ENCODE results near the gene TRMT1.
"Not testable (repeated sequence)": the region's sequence is repeated elsewhere in the genome, so short reads cannot be mapped to it uniquely, and the experiment has no call there.

Gene TRMT1
- total RNA-seq = 39.7 to 263 (median 104) reads per million in 9 experiments

DNA sequence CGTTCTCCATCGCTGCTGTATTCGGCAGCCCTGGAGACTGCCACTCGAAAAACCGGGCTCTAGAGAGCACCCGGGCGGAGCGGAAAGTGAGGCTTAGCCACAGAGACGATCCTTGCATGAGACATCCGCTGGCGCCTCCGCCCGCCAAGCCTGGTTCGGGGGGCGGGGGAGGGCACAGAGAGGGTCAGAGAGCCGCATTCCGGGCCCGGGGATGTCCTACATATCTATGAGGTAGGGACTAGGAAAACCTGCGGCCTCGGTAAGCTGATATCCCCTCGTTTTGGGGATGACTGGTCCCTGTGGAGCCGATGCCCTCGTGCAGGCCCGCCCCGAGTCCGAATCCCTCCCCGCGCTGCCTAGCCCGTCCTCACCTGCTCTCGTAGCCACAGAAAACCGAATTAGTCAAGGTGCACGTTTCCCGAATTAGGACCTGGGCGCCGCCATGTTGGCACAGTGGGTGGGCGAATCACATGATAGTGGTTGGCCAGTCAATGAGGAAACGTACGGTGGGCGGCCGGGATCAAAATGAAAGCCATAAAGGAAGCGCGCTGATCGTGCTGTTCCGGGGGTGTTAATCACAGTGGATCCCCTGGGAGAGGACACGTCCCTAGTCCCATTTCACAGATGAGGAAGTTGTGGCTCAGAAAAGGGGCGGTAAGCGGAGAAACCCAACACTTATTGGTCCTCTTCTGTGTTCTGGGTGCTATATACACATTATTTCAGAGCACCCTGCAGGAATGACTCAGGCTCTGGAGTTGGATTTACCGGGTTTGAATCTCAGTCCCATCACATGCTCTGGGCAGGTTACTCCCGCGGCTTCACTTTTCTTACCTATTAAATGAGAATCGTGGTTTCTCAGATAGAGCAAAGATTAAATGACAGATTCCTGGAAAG lies at the start of gene TRMT1:
Gene TRMT1 (minus strand): TSS at position 459 of the 894 bp plus-strand sequence. CDS start 341 bp downstream, at position 118.
- H3K9me3 Mint-ChIP-seq = no peaks in the 10 kb centered on the region
- peak; percentile 59 for ATAC-seq (replicated peaks)
- no peaks in the 10 kb centered on the region for H3K27me3 Mint-ChIP-seq
- peaks cover 43% of the 10 kb centered on the region for H3K36me3 Mint-ChIP-seq (ENCODE audit: insufficient read depth)
- H3K4me3 Mint-ChIP-seq = peak within 1 kb of the TSS; percentile 89 to 93
- peaks cover 37 to 47% of the 10 kb centered on the region in 2 donors for H3K4me1 Mint-ChIP-seq (ENCODE audit: low read depth in 2 of 2)
- DNase-seq = peak; percentile 78 to 85 (median 83)
- H3K27ac Mint-ChIP-seq = peak within 1 kb of the TSS; percentile 86 to 91

DNA sequence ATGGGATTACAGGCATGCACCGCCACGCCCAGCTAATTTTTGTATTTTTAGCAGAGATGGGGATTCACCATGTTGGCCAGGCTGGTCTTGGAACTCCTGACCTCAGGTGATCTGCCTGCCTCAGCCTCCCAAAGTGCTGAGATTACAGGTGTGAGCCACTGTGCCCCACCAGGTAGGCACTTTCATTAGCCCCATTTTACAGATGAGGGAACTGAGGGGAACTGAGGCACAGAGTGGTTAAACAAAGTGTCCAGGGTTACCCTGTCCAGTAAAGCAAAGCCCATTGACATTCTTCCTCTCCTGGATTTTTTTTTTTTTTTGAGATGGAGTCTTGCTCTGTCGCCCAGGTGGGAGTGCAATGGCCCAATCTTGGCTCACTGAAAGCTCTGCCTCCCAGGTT lies 49.6 kb upstream of the TRMT1 start:
- H3K27ac Mint-ChIP-seq = peak overlapping the region; percentile 95 to 98

DNA sequence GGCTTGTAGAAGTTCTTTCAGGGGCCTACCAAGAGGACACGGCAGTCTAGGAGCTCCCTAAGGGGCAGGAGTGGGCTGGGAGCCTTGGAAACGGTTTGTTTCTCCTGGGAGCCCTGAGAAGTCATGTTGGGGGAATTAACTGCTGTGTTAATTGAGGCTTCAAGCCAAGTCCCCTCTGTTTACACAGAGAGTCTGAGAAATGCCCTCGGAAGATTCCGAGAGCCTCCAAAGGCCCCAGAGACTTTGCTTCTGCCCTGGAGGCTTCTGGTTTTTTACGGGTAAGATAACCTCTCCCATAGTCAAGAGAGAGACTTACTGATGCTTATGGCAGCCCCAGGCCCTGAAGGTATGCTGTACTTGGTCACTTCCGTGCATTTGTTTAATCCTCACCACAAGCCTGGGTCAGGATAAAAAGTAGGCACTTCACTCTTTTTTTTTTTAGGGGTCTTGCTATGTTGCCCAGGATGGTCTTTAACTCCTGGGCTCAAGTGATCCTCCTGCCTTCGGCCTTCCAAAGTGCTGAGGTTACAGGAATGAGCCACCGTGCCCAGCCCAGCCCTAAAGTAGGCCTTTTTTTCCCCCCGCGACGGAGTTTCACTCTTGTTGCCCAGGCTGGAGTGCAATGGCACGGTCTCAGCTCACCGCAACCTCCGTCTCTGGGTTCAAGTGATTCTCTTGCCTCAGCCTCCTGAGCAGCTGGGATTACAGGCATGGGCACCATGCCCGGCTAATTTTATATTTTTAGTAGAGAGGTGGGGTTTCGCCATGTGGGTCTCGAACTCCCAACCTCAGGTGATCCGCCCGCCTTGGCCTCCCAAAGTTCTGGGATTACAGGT lies 48.8 kb upstream of the TRMT1 start:
- H3K4me3 Mint-ChIP-seq = peak overlapping the region; percentile 82 to 84

More for the DNA sequence above, 49.6 kb upstream of the TRMT1 start:
- H3K4me3 Mint-ChIP-seq = peak overlapping the region; percentile 45 to 82
- ATAC-seq (replicated peaks); H3K9me3 Mint-ChIP-seq; H3K27me3 Mint-ChIP-seq; DNase-seq: not testable (repeated sequence)
- peaks cover 57 to 68% of the 10 kb centered on the region in 2 donors for H3K4me1 Mint-ChIP-seq (ENCODE audit: low read depth in 2 of 2)
- peaks cover 19% of the 10 kb centered on the region for H3K36me3 Mint-ChIP-seq (ENCODE audit: insufficient read depth)

DNA sequence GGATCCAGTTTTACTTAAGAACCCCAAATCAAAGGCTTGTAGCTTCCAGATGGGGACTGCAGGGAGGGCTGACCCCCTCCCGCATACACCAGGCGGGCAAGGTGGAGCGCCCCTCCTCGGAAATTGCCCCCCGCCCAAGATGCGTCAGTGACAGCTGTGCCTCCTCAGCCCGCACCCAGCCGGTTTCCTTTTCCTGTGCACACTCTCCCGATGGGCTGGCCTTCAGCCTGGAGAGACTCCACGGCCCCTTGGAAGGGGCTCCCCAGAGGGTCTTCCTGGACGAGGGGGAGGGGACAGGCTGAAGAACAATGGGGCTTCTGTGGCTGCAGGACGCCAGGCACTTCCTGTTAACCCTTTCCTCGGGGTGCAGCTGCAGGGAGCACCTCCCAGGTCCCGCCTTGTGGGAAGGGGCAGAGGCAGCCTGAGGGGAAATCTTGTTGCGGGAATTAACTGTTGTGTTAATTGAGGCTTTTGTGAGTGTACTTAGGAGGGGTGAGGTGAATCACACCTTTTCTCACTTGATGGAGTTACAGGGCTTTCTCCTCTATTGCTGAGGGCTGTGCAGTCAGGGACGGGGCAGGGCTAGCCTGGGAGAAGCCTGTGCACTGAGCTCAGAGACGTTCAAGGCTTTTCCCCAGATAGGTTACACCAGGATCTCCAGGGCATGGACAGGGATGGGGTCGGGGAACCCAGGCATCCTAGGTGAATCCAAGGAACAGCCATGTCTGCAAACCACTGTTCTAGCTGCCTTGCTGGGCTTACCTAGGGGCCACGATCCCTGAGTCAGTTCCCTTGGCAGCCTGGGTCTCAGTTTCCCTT lies 48.0 kb upstream of the TRMT1 start:
- Mint-ChIP-seq H3K9me3 (no peaks in the 10 kb centered on the region), H3K4me1 (ENCODE audit: low read depth in 2 of 2) (peaks cover 45 to 61% of the 10 kb centered on the region in 2 donors), H3K27me3 (no peaks in the 10 kb centered on the region), H3K27ac (peak overlapping the region; percentile 92 to 94), H3K36me3 (ENCODE audit: insufficient read depth) (peaks cover 19% of the 10 kb centered on the region), H3K4me3 (peak overlapping the region; percentile 83 to 84)
- no peak for ATAC-seq (replicated peaks)
- DNase-seq = no peak

More for the DNA sequence above, 48.8 kb upstream of the TRMT1 start:
- H3K4me1 Mint-ChIP-seq (ENCODE audit: low read depth in 2 of 2) = peaks cover 53 to 65% of the 10 kb centered on the region in 2 donors
- no peaks in the 10 kb centered on the region for H3K9me3 Mint-ChIP-seq
- DNase-seq (no peak), ATAC-seq (replicated peaks) (no peak)
- H3K36me3 Mint-ChIP-seq (ENCODE audit: insufficient read depth) = peaks cover 19% of the 10 kb centered on the region
- H3K27ac Mint-ChIP-seq = peak overlapping the region; percentile 94 to 98
- no peaks in the 10 kb centered on the region for H3K27me3 Mint-ChIP-seq

DNA sequence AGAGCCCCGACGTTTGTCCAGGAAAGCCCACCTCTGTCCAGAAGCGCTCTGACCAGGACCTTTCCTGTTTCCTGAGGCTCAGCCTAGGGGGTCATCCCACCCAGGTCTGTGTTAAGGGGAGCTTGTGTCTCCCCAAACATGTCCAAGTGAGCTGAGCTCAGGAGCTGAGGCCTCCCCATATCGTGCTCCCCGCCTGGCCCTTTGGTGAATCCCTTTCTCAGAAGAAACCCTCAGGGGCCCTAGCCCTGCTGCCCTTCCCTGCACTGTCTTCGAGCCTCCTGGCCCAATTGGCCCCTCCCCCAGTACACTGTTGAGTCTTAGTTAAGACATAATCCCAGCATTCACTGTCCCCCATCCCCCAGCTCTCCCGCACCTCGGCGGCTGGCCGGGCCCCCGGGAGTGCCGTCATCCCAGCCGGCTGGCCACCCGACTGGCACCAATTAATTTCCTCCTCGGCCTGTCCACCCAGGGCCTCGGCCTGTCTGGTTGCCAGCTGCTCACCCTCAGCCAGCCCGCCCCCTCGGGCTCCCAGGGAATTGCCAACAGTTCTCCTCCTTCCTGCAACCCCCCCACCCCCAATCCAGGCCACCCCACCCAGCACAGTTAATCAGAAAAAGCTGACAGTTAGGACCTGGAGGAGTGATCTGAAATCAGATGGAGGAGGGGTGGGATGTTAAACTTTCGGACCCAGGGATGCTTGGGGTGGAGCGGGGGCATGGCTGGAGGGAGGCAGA lies 47.2 kb upstream of the TRMT1 start:
- DNase-seq = peak; percentile 10 to 29 (median 16)
- H3K36me3 Mint-ChIP-seq (ENCODE audit: insufficient read depth) = peaks cover 19% of the 10 kb centered on the region
- no peak for ATAC-seq (replicated peaks)

DNA sequence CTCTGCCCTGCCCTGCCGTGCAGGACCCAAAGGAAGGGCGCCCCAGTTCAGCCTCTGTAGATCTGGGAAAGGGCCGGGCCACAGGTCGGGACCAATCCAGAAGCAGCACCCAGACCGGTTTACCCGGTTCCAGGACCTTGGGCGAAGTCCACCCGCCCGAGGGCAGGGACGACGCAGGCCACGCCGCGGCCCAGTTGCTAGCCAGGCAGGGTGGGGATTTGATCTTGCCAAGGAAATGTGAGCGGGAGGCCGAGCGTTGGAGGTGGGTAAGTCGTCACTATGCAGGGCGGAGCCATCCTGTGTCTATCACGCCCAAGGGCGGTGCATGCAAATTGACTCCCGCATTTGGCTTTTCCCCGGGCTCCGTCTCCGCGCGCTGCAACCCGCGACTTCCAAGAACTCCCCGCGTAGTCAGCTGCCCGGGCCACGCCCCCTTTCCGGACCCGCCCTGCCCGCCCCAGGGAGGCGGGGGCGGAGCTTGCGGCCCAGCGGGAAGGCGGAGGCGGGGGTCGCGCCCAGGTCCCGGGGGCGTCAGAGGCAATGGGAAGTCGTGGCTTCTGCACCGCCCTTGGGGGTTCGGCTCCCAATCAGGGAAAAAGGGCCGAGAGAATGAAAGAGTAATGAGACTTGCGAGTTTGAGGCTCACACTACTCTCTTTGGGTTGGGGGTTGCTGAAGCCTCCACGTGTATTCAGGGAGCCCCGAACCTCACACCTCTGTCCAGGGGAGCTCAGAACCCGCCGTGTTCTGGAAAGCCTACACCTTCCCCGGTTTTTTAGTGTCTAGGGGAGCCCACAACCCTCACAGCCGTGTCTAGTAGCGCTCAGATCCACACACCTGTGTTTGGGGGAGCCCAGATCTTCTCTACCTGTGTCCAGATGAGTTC lies 46.4 kb upstream of the TRMT1 start:
- Mint-ChIP-seq H3K9me3 (no peaks in the 10 kb centered on the region), H3K4me3 (peak overlapping the region; percentile 83 to 84), H3K36me3 (ENCODE audit: insufficient read depth) (peaks cover 23% of the 10 kb centered on the region), H3K4me1 (ENCODE audit: low read depth in 2 of 2) (peaks cover 38 to 60% of the 10 kb centered on the region in 2 donors), H3K27ac (peak overlapping the region; percentile 92 to 94), H3K27me3 (no peaks in the 10 kb centered on the region)
- ATAC-seq (replicated peaks) = peak; percentile 50
- DNase-seq = peak; percentile 53 to 65 (median 60)

More for the DNA sequence above, 47.2 kb upstream of the TRMT1 start:
- H3K9me3 Mint-ChIP-seq = no peaks in the 10 kb centered on the region
- H3K27me3 Mint-ChIP-seq = no peaks in the 10 kb centered on the region
- peak overlapping the region; percentile 92 to 94 for H3K27ac Mint-ChIP-seq
- H3K4me1 Mint-ChIP-seq (ENCODE audit: low read depth in 2 of 2) = peaks cover 40 to 54% of the 10 kb centered on the region in 2 donors
- H3K4me3 Mint-ChIP-seq = peak overlapping the region; percentile 83 to 84

DNA sequence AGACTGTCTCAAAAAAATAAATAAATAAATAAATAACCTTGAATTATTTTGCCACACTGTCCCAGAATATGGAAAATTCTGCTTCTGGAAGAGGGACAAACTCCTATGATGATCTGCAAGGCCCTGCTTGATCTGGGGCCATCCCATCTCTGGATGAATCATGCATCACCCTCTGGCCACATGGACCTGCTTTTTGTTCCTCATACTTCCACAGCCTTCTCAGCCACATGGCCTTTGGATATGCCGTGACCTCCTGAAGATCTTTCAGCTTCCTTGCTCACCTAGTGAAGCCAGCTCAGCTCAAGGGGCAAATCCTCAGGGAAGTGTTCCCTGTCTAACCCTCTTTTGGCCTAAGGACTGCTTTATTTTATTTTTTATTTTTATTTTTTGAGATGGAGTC lies 44.0 kb upstream of the TRMT1 start:
- peaks cover 21% of the 10 kb centered on the region for H3K36me3 Mint-ChIP-seq (ENCODE audit: insufficient read depth)

DNA sequence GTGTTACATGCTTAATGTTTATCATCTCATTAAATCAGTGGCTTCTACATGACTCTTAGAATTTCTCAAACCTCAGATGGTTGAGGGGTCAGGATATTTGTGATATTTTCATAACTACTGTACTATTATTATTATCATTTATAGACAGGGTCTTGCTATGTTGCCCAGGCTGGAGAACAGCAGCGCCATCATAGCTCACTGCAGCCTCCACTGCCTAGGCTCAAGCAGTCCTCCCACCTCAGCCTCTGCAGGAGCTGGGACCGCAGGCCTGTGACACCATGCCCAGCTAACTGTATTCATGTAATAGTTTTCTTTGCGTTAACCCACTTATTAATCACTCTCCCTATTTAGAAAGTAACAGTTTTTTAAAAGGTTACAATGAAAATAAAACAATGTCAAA lies 43.2 kb upstream of the TRMT1 start:
- Mint-ChIP-seq H3K27ac (peak overlapping the region; percentile 49 to 62), H3K36me3 (ENCODE audit: insufficient read depth) (peaks cover 29% of the 10 kb centered on the region), H3K4me1 (ENCODE audit: low read depth in 2 of 2) (peaks cover 47 to 54% of the 10 kb centered on the region in 2 donors), H3K9me3 (no peaks in the 10 kb centered on the region), H3K27me3 (no peaks in the 10 kb centered on the region), H3K4me3 (peak overlapping the region in 1 of 2 donors; percentile 31)
- ATAC-seq (replicated peaks) = no peak
- no peak for DNase-seq

More for the DNA sequence above, 44.0 kb upstream of the TRMT1 start:
- no peak overlapping the region for H3K4me3 Mint-ChIP-seq
- no peaks in the 10 kb centered on the region for H3K9me3 Mint-ChIP-seq
- H3K4me1 Mint-ChIP-seq (ENCODE audit: low read depth in 2 of 2) = peaks cover 45 to 59% of the 10 kb centered on the region in 2 donors
- ATAC-seq (replicated peaks) (no peak), DNase-seq (no peak)
- H3K27me3 Mint-ChIP-seq = no peaks in the 10 kb centered on the region
- H3K27ac Mint-ChIP-seq = no peak overlapping the region

DNA sequence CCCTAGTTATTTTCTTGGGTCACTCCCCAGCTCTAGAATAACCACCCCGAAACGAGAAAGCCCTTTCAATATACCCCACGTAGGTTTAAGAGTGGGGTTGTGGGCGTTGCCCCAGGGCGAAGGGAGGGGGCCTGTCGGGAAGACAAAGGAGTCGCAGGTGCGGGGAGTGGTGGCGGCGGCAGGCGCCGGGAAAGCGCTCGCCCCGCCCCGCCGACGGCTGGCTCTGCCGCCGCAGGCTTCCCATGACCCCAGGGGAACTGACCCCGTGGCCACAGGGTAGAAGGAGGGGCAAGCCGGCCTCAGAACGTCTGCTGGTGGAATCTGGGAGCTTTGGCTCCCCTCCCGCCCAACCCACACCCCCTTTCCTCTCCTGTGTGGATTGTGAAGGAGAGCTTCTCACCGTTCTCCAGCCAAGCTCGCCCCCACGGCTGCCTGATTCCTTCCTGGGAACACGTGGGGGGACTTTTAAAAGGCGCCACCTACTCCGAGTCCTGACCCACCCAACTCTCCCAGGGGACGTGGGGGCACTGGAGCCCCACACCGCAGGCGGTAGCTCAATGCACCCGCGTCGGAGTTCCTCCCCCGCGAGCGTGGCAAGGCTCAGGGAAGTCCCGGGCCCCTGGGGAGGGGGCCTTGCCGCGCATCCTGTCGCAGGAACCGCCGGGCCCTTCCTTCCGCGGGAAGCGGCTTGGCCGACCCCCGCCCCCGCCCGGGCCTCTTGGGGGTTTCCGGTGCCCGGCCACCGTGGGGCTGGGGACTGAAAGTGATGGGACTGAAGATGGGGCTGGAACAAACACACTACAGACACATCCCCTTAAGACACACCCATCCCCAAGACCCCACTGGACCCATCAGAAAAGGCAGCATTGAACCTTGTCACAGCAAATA lies 39.2 kb upstream of the TRMT1 start:
- H3K4me1 Mint-ChIP-seq (ENCODE audit: low read depth in 2 of 2) = peaks cover 45 to 46% of the 10 kb centered on the region in 2 donors
- H3K4me3 Mint-ChIP-seq = peak overlapping the region; percentile 94 to 99
- DNase-seq = peak; percentile 66 to 73 (median 72)
- ATAC-seq (replicated peaks) = peak; percentile 35
- peak overlapping the region; percentile 100 for H3K27ac Mint-ChIP-seq
- H3K27me3 Mint-ChIP-seq = no peaks in the 10 kb centered on the region
- H3K9me3 Mint-ChIP-seq = no peaks in the 10 kb centered on the region
- H3K36me3 Mint-ChIP-seq (ENCODE audit: insufficient read depth) = peaks cover 64% of the 10 kb centered on the region

DNA sequence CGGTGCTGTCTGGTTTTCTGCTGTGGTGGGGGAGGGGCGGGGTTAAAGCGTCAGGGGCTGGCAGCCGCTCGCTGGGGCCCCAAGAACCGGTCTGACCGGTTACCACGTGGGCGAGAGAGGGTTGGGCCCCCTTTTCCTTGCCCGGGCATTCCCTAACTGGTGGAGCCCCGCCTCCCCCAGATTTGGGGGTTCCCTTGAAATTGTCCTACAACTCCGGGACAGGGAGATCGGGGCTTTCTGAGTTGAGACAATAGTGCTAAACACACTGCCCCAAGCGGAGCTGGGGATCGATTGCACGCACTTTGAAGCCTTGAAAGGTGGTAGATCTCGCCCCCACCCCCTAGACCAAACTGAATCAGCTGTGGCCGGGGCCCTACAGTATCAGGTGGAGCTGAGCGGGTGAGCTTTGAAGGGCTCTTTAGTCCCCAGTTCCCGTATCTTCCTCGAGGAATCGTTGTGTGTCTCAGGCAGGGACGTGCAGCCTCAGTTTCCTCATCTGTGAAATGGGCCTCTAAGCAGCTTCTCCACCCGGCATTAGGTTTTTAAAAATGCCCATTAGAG lies 38.5 kb upstream of the TRMT1 start:
- peaks cover 71% of the 10 kb centered on the region for H3K36me3 Mint-ChIP-seq (ENCODE audit: insufficient read depth)

More for the DNA sequence above, 38.5 kb upstream of the TRMT1 start:
- Mint-ChIP-seq H3K9me3 (no peaks in the 10 kb centered on the region), H3K4me3 (peak overlapping the region; percentile 94 to 99), H3K27me3 (no peaks in the 10 kb centered on the region), H3K27ac (peak overlapping the region; percentile 100), H3K4me1 (ENCODE audit: low read depth in 2 of 2) (peaks cover 51% of the 10 kb centered on the region in 2 donors)
- peak; percentile 39 for ATAC-seq (replicated peaks)
- peak; percentile 72 to 80 (median 76) for DNase-seq

Data from effector memory CD8-positive, alpha-beta T cell (primary cell).